Measurements from ENCODE around the gene KRTAP4-12.
"Not testable (repeated sequence)": the region's sequence is repeated elsewhere in the genome, so short reads cannot be mapped to it uniquely, and the experiment has no call there.

KRTAP4-12 gene

GRCh38 chr17:41125064-41125463, 1.1 kb upstream of the KRTAP4-12 start:
- no peak for DNase-seq

GRCh38 chr17:41123292-41123990, 541 bp downstream of the KRTAP4-12 start:
- DNase-seq = not testable (repeated sequence)

GRCh38 chr17:41121742-41122141, 2.2 kb downstream of the KRTAP4-12 start:
- no peak for DNase-seq

DNA sequence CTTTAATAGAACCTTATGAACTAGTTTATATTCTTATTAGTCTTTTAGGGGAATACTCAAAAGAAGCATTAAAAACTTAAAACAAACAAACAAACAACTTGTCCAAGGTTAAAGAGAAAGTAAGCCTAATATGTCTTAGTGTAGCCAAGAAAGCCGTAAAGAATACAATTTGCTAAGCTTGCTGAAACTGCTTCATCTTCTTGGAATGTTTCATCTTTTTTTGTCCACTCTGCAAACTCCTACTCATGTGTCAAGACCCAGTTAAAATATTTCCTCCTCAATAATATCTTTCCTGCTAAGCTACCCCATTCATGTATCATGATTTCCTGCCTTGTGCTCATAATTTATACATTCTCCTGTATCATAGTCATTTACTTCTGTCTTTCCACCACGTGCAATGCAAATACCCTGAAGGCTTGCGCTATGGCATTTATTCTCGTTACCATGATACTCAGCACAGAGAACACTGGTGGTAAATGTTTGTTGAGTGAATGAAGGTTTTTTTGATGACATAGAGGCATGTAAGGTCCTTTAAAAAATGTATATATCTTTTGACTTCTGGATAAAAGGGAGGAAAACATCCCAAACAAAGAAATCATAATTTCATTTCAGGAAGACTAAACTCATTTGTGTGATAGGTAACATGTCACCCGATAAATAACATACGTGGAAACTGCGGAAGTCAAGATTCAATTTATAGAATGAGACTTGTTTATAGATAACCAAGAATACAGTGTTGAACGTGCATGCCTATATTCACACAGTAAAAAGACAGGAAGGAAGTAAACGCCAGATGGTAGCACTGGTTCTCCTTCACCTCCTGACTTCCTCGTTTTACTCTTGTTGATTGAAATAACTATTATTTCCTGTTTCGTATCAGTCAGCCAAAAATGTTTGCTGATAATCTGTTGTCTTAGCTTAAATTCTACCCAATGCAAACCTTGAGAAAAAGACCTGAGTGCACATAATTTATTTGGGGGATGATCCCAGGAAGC, 4.0 kb downstream of the KRTAP4-12 start:
- DNase-seq = not testable (repeated sequence)

GRCh38 chr17:41118721-41119120, 5.3 kb downstream of the KRTAP4-12 start:
- DNase-seq = no peak

DNA sequence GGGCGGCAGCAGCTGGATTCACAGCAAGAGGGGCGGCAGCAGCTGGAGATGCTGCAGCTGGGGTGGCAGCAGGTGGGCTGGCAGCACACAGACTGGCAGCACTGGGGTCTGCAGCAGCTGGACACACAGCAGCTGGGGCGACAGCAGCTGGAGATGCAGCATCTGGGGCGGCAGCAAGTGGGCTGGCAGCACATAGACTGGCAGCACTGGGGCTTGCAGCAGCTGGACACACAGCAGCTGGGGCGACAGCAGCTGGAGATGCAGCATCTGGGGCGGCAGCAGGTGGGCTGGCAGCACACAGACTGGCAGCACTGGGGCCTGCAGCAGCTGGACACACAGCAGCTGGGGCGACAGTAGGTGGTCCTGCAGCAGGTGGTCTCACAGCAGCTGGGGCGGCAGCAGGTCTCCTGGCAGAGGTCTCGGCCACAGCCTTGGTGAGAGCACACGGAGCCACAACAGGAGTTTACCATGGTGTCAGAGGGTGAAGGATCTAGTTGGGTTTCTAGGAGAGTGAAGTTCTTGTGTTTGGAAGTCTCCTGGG, 6.1 kb downstream of the KRTAP4-12 start, which contains the start of gene KRTAP4-11:
TSS of gene KRTAP4-11 (minus strand) at position 528 of the 541 bp plus-strand sequence. CDS start at position 470, 58 bp downstream.
- DNase-seq = not testable (repeated sequence)

DNA sequence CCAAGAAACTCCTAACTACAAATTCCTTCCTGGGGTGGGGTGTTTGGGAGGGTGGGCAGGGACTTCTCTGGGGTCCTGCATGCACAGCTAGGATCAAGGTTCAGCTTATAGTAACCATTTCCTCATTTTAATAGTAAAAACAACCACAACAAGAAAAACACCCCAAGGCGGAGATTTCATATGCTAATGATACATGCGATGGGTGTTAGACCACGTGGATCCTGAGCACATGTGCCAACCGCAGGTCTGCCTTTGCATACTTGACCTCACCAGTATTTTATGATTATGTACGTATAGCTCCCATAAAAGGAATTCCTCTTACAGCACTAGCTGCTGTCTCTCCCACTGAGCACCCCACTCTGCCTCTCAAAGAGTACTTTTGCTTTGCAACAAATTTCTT, 7.7 kb downstream of the KRTAP4-12 start:
- no peak for DNase-seq

GRCh38 chr17:41111151-41111885, 12.7 kb downstream of the KRTAP4-12 start:
- no peak for DNase-seq

- DNase-seq = not testable (repeated sequence)
These were observed 15.1 kb downstream of the KRTAP4-12 start for GRCh38 chr17:41108728-41109386.

GRCh38 chr17:41107941-41108450, 16.0 kb downstream of the KRTAP4-12 start:
- DNase-seq = no peak

GRCh38 chr17:41105347-41105746, 18.6 kb downstream of the KRTAP4-12 start, which contains the start of gene KRTAP4-9:
TSS of gene KRTAP4-9 (plus strand) at chr17:41105389. CDS start at chr17:41105389, 0 bp downstream.
- DNase-seq = not testable (repeated sequence)

DNA sequence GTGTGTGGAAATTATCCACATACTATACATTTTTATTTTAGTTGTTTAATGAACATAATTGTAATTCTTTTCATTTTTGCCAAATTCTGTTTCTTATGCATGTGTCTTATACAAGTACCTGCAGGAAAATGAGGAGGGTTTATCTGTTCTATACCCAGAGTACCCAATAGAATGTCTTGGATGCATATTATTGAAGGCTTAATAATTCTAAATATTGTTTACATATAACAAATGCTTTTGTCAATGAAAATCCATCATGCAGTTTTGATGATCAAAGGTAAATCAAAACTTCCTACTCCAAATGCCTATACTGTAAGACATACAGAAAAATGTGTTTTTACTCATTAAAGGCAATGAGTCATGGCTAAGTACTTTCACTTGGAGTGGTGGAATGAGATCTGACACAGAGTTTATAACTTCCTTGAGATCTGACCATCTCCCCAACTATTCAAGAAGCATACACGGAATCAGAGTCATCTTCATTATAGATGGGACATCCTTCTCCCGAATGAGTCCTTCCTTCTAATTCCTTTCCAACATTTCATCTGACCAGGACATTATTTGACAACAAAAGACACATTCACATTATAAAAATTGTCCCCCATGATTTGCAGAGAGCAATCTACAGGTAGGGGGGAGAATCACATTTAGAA, 19.5 kb downstream of the KRTAP4-12 start:
- not testable (repeated sequence) for DNase-seq

DNA sequence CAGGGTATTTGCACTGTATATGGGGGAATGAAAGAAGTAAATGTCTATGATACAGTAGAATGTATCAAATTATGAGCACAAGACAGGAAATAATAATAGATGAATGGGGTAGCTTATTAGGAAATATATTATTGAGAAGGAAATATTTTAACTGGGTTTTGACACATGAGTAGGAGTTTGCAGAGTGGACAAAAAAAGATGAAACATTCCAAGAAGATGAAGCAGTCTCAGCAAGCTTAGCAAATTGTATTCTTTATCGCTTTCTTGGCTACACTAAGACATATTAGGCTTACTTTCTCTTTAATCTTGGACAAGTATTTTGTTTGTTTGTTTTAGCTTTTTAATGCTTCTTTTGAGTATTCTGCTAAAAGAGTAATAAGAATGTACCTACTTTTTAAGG, 20.1 kb downstream of the KRTAP4-12 start:
- DNase-seq = no peak

DNA sequence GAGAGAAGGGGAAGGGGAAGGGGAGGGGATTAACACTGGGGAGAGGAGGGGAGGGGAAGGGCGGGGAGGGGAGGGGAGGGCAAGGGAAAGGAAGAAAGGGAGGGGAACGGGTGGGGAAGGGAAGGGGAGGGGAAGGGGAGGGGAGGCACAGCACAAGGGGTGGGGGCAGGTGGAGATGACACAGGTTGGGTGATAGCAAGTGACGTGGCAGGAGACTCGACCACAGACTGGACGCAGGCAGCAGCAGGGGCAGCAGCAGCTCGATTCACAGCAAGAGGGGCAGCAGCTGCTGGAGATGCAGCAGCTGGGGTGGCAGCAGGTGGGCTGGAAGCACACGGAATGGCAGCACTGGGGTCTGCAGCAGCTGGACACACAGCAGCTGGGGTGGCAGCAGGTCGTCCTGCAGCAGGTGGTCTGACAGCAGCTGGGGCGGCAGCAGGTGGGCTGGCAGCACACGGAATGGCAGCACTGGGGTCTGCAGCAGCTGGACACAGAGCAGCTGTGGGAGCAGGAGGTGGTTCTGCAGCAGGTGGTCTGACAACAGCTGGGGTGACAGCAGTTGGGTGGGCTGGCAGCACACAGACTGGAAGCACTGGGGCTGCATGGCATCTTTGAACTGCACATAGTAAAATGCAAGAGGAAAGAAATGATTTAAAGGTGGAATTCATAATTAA, 22.3 kb downstream of the KRTAP4-12 start, which contains the start of gene KRTAP4-16:
TSS of gene KRTAP4-16 (minus strand) at position 624 of the 674 bp plus-strand sequence. CDS start at position 624, 0 bp downstream.
- no peak for DNase-seq

DNA sequence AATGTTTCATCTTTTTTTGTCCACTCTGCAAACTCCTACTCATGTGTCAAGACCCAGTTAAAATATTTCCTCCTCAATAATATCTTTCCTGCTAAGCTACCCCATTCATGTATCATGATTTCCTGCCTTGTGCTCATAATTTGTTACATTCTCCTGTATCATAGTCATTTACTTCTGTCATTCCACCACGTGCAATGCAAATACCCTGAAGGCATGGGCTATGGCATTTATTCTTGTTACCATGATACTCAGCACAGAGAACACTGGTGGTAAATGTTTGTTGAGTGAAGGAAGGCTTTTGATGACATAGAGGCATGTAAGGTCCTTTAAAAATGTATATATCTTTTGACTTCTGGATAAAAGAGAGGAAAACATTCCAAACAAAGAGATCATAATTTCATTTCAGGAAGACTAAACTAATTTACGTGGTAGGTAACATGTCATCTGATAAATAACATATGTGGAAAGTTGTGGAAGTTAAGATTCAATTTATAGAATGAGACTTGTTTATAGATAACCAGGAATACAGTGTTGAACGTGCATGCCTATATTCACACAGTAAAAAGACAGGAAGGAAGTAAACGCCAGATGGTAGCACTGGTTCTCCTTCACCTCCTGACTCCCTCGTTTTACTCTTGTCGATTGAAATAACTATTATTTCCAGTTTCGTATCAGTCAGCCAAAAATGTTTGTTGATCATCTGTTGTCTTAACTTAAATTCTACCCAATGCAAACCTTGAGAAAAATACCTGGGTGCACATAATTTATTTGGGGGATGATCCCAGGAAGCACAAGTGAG, 24.1 kb downstream of the KRTAP4-12 start:
- not testable (repeated sequence) for DNase-seq

GRCh38 chr17:41098481-41098880, 25.5 kb downstream of the KRTAP4-12 start:
- no peak for DNase-seq

GRCh38 chr17:41098042-41098441, 25.9 kb downstream of the KRTAP4-12 start, which contains the start of gene KRTAP4-8:
TSS of gene KRTAP4-8 (minus strand) at chr17:41098142. CDS start at chr17:41098084, 58 bp downstream.
- no peak for DNase-seq

GRCh38 chr17:41096055-41096454, 27.9 kb downstream of the KRTAP4-12 start:
- DNase-seq = no peak

DNA sequence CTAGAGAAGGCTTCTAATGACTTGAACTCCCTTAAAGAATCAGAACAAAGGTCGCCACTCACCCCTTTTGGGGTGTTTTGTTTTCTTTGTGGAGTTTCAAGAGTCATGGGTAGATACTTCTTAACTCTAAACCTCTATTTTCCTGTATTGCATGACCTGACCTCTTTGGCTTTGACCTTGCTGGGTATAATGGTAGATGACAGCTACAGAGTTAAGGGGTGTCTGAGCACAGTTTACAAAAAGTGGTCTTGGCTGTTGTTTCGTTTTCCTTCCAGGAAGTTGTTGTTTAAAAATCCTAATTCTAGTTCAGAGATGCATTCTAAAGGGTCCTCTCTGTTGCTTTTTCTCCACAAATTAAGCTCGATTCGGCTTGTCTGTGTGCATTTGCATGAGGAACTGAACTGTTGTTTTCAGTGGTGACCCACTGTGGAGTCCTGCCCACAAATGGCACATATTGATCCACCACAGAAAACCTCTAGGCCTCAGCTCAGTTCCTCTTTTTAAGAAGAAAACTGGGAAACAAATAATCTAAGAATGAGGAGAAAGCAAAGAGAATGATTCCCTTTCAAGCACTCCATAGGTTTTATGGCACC, 35.1 kb downstream of the KRTAP4-12 start:
- DNase-seq = not testable (repeated sequence)
